MG63 (cell line): ENCODE measurements around the gene CYP2A6. TPM values are rescaled to one million over a fixed set of nuclear protein-coding genes. Genes with fewer than 3 reads are reported as not detected.
A peak's percentile ranks its signal among the peaks of the same experiment; 100 is the strongest.

ENCODE experiments used
- DNase-seq: peaks from one replicate; pipeline ENCODE4 v3.0.0-alpha.2; 2020
- H3K27me3 ChIP-seq: fragments of 250-450 bp; sonication (Bioruptor Pico); 2 replicates; pipeline ENCODE4 v1.5.1; 2020; ENCODE audit warnings: mild to moderate bottlenecking, moderate library complexity
- H3K36me3 ChIP-seq: fragments of 250-450 bp; sonication (Bioruptor Pico); 2 replicates; pipeline ENCODE4 v1.5.1; 2020; ENCODE audit warnings: mild to moderate bottlenecking, moderate library complexity
- H3K4me3 ChIP-seq: fragments of 250-450 bp; sonication (Bioruptor Pico); 2 replicates; pipeline ENCODE4 v1.5.1; 2020; ENCODE audit warnings: mild to moderate bottlenecking, moderate library complexity
- H3K9me3 ChIP-seq: fragments of 250-450 bp; sonication (Bioruptor Pico); 2 replicates; pipeline ENCODE4 v1.5.1; 2020; ENCODE audit warnings: mild to moderate bottlenecking, moderate library complexity
- total RNA-seq: library from RNA; depleted of rRNA; stranded (reverse); fragments of >200 nt; shearing (Covaris generic); gene quantifications from 2 replicates; pipeline ENCODE4 v1.2.3, GENCODE V29; 2014; ENCODE audit warnings: low replicate concordance; rRNA removed

The CYP2A6 gene
- total RNA-seq, 1 experiment from 2014 or later, result not detected

DNA sequence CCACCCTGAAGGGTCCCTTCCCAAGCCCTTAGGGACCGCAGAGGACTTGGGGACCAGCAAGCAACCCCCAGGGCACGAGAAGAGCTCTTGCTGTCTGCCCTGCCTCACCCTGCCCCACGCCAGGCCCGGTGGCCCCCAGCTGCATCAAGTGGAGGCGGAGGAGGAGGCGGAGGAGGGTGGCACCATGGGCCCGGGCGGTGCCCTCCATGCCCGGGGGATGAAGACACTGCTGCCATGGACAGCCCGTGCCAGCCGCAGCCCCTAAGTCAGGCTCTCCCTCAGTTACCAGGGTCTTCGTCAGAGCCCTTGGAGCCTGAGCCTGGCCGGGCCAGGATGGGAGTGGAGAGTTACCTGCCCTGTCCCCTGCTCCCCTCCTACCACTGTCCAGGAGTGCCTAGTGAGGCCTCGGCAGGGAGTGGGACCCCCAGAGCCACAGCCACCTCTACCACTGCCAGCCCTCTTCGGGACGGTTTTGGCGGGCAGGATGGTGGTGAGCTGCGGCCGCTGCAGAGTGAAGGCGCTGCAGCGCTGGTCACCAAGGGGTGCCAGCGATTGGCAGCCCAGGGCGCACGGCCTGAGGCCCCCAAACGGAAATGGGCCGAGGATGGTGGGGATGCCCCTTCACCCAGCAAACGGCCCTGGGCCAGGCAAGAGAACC is 49.8 kb downstream of the CYP2A6 start:
- Histone ChIP-seq H3K36me3 (peaks cover 53% of the 10 kb centered on the region), H3K27me3 (no peaks in the 10 kb centered on the region), H3K9me3 (no peaks in the 10 kb centered on the region), H3K4me3 (peak overlapping the region; percentile 94)
- DNase-seq, result no peak

DNA sequence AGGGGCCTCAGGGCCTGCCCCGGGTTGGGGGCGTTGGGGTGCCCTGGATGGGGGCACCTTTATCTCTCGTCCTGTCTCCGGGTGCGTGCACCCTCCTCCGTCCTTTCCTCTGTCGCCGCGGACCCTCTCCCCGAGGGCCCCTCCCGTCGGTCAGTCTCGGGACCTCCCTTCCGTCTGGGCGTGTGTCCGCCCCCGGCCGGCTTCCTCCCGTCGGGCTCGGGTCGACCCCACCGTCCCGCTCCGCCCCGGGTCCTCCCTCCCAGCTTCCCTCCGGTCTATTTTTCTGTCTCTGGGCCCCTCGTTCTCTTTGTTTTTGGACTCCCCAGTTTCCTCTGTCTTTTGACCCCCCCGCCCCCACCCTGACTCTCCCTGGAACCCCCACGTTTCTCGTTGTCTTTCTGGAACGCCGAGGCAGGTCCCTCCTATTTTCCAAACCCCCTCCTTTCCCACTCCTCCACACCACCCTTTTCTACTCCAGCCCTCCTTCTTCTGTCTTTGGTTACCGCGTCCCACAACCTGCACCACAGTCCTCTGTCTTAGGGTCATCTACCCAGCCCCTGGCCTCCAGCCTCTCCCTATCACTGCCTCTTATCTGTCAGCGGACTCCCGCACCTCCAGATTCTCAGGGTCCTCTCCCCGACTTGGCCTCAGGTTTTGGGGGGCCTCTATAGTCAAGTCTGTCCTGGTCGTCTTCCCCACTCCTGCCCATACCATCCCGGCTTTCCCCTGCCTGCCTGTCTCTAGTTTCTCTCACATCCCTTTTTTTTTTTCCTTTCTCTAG is 50.5 kb downstream of the CYP2A6 start:
- peaks cover 46% of the 10 kb centered on the region for H3K36me3 ChIP-seq
- peak overlapping the region; percentile 94 for H3K4me3 ChIP-seq
- no peaks in the 10 kb centered on the region for H3K27me3 ChIP-seq
- DNase-seq, result peak; percentile 52
- H3K9me3 ChIP-seq, result no peaks in the 10 kb centered on the region

DNA sequence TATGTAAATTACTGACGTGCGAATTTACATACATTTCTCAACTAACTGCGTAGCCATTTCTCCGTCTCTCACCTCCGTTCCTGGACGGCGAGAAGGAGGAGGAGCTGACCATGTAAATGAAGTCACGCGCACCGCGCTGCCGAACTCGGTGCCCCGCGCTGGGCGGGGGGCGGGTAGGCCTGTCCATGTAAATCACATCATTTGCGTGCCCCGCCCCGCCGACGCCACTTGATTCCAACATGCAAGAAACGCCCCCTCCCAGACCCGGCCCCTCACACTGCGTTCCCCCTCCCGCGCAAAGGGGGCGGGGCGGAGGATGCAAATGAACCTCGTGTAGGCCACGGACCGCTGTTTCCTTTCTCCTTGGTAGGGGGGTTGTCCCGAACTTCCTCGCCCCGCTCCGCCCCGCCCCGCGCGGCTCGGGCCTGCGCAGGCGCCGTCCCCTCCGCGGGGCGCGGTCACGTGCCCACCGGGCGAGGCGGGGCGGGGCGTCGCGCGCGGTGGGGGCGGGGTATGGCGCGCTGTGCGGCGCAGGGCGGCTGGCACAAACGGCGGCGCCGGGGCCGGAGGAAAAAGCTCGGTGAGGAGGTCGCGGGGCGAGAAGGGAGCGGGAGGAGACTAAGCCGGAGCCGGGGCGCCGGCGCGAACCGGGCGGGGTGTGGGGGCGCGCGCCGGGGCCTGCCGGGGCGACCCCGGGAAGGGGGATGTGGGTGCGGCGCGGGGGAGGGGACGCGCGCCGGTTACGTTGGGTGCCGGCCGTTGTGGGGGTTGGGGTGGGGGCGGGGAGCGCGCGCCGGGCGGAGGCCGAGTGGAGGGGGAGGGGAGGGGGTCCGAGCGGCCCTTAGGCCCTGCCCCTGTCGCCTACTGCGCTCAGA is 51.3 kb downstream of the CYP2A6 start, which contains the start of gene EGLN2:
Gene EGLN2 (plus strand): TSS at position 509 of the 875 bp plus-strand sequence. CDS start 1,382 bp downstream, outside the sequence.
- Histone ChIP-seq H3K4me3 (peak within 1 kb of the TSS; percentile 94), H3K36me3 (peaks cover 38% of the 10 kb centered on the region), H3K9me3 (no peaks in the 10 kb centered on the region), H3K27me3 (no peaks in the 10 kb centered on the region)
- peak; percentile 100 for DNase-seq

DNA sequence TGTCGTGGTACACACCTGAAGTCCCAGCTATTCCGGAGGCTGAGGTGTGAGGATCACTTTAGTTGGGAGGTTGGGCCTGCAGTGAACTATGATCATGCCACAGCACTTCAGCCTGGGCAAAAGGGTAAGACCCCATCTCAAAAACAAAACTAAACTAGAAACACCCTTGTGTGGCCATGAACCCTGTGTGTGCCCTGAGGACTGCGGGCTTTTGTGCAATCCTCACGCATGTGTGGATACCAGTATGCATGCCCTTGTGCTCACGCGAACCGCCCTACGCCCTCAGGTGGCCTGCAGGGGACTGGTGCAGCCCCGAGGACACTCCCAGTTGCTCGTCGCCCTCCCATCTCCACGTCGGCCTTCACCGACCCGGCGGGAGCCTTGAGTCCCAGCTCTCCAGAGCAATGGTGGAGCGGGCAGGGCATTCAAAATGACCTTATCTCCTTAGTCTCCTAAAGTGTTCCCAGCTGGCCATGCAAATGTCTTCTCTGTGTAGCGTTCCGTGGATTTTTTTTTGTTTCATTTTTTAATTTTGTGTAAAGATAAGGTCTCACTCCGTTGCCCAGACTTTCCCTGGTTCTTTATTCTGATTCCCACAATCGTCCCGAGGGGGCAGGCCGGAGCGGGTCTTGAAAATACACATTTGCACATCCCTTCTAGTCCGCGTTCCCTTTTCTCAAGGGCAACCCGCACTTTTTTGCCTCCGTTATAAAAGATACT is 52.1 kb downstream of the CYP2A6 start:
- DNase-seq, result peak; percentile 66
- no peaks in the 10 kb centered on the region for H3K9me3 ChIP-seq
- peak overlapping the region; percentile 94 for H3K4me3 ChIP-seq
- H3K36me3 ChIP-seq, result peaks cover 30% of the 10 kb centered on the region
- H3K27me3 ChIP-seq, result no peaks in the 10 kb centered on the region

DNA sequence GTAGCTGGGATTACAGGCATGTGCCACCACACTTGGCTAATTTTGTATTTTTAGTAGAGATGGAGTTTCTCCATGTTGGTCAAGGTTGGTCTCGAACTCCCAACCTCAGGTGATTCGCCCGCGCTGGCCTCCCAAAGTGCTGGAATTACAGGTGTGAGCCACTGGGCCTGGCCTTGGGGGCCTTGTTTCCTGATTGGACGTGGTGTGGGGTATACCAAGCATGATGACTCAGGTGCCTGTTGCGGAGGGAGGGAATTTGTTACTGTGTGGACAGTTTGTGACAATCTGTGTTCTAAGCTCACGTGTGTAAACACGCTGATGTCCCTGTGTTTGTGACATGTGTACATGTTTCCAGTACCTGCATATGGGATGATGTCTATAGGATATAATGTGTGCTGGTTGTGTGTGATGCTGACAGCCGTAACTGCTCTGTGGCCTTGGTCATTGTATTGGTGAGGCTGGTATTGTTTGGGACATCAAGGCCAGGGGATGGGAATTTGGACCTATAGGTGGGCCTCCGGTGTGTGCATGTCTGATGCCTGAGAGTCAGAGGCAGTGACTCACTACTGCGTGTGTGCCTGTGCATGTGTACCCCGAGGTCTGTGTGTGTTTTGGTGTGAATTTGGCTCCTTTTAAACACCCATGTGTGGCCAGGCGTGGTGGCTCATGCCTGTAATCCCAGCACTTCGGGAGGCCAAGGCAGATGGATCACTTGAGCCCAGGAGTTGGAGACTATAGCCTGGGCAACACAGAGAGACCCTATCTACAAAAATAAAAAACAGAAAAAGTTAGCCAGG is 52.9 kb downstream of the CYP2A6 start:
- Histone ChIP-seq H3K36me3 (peaks cover 22% of the 10 kb centered on the region), H3K27me3 (no peaks in the 10 kb centered on the region), H3K9me3 (no peaks in the 10 kb centered on the region), H3K4me3 (no peak overlapping the region; the same call in 1 of the 2 replicates)
- DNase-seq, result no peak

Other genes with a start within 250 kb of the CYP2A6 start
- 12.9 and 26.5 TPM in 2 replicates for gene LTBP4, start 249.1 kb downstream of the CYP2A6 start, total RNA-seq
- gene NUMBL, start 159.8 kb downstream of the CYP2A6 start, total RNA-seq, result 42.1 and 42.8 TPM in 2 replicates
- gene COQ8B, start 133.6 kb downstream of the CYP2A6 start, total RNA-seq, result 44.6 and 462 TPM in 2 replicates
- gene ITPKC, start 133.3 kb downstream of the CYP2A6 start, total RNA-seq, result 22.3 and 23.8 TPM in 2 replicates
- gene ACTMAP, start 100.0 kb downstream of the CYP2A6 start, total RNA-seq, result 0.95 and 3.6 TPM in 2 replicates
- 66.4 and 68.4 TPM in 2 replicates for gene SNRPA, start 99.2 kb downstream of the CYP2A6 start, total RNA-seq
- gene MIA, start 74.9 kb downstream of the CYP2A6 start, total RNA-seq, result not detected in 2 replicates
- gene RAB4B, start 72.2 kb downstream of the CYP2A6 start, total RNA-seq, result 34.4 and 41.2 TPM in 2 replicates
- gene EGLN2, start 51.3 kb downstream of the CYP2A6 start, total RNA-seq, result 63.2 and 140 TPM in 2 replicates
- not detected in 2 replicates for gene CYP2A7, start 31.8 kb upstream of the CYP2A6 start, total RNA-seq
- gene CYP2B6, start 140.8 kb upstream of the CYP2A6 start, total RNA-seq, result not detected in 2 replicates
- gene CYP2A13, start 238.0 kb upstream of the CYP2A6 start, total RNA-seq, result not detected in 2 replicates